Neural cell (in vitro differentiated cells): Measurements from ENCODE around the gene SGSH.

ENCODE experiments used
- EZH2 ChIP-seq: fragments of 200-600, 300-800 bp; shearing (Covaris generic), sonication (generic); IDR thresholded peaks from 2 replicates; pipeline ENCODE4 v1.6.1; 2014; ENCODE audit warnings: antibody characterized with exemption, low read length, borderline replicate concordance, mild to moderate bottlenecking; ENCODE audit not compliant: insufficient read depth, poor library complexity, severe bottlenecking
- POLR2AphosphoS5 ChIP-seq: IDR thresholded peaks from 2 replicates; pipeline ENCODE4 v1.6.1; 2012
- RAD21 ChIP-seq: fragments of 450-650 bp; conservative IDR thresholded peaks from 2 replicates; pipeline ENCODE4 v1.6.1; 2014; ENCODE audit warnings: antibody characterized with exemption, mild to moderate bottlenecking, moderate library complexity
- TF ChIP-seq, protein P1 (sequence below): fragments of 450-650 bp; IDR thresholded peaks from 2 replicates; pipeline ENCODE4 v1.5.1; 2014; ENCODE audit warnings: antibody characterized with exemption, mild to moderate bottlenecking, moderate library complexity; ENCODE audit not compliant: poor library complexity, severe bottlenecking
- TF ChIP-seq, protein P2 (sequence below): IDR thresholded peaks from 2 replicates; pipeline ENCODE4 v1.6.1; 2012; ENCODE audit warnings: borderline replicate concordance

- TF ChIP-seq POLR2AphosphoS5 (no peak), EZH2 (no peak), RAD21 (no peak)
- TF ChIP-seq, protein P1, sequence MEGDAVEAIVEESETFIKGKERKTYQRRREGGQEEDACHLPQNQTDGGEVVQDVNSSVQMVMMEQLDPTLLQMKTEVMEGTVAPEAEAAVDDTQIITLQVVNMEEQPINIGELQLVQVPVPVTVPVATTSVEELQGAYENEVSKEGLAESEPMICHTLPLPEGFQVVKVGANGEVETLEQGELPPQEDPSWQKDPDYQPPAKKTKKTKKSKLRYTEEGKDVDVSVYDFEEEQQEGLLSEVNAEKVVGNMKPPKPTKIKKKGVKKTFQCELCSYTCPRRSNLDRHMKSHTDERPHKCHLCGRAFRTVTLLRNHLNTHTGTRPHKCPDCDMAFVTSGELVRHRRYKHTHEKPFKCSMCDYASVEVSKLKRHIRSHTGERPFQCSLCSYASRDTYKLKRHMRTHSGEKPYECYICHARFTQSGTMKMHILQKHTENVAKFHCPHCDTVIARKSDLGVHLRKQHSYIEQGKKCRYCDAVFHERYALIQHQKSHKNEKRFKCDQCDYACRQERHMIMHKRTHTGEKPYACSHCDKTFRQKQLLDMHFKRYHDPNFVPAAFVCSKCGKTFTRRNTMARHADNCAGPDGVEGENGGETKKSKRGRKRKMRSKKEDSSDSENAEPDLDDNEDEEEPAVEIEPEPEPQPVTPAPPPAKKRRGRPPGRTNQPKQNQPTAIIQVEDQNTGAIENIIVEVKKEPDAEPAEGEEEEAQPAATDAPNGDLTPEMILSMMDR: no peak
- TF ChIP-seq, protein P2, sequence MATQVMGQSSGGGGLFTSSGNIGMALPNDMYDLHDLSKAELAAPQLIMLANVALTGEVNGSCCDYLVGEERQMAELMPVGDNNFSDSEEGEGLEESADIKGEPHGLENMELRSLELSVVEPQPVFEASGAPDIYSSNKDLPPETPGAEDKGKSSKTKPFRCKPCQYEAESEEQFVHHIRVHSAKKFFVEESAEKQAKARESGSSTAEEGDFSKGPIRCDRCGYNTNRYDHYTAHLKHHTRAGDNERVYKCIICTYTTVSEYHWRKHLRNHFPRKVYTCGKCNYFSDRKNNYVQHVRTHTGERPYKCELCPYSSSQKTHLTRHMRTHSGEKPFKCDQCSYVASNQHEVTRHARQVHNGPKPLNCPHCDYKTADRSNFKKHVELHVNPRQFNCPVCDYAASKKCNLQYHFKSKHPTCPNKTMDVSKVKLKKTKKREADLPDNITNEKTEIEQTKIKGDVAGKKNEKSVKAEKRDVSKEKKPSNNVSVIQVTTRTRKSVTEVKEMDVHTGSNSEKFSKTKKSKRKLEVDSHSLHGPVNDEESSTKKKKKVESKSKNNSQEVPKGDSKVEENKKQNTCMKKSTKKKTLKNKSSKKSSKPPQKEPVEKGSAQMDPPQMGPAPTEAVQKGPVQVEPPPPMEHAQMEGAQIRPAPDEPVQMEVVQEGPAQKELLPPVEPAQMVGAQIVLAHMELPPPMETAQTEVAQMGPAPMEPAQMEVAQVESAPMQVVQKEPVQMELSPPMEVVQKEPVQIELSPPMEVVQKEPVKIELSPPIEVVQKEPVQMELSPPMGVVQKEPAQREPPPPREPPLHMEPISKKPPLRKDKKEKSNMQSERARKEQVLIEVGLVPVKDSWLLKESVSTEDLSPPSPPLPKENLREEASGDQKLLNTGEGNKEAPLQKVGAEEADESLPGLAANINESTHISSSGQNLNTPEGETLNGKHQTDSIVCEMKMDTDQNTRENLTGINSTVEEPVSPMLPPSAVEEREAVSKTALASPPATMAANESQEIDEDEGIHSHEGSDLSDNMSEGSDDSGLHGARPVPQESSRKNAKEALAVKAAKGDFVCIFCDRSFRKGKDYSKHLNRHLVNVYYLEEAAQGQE: no peak
These were observed 27.4 kb upstream of the SGSH start for GRCh38 chr17:80247561-80247960.
